ENCODE measurements around the gene ALG12.

- TF ChIP-seq CTCF (IDR thresholded peaks at IDR 0.05) (no peak), EZH2 (IDR thresholded peaks at IDR 0.05; ENCODE audit: borderline replicate concordance, insufficient read depth, low read depth, low read length, poor library complexity, severe bottlenecking) (no peak)
Measured at GRCh38 chr22:49903322-49904039, 14.8 kb downstream of the ALG12 start.

Data from B cell (primary cell).